ENCODE measurements around the gene LTBP3. TPM values are rescaled to one million over a fixed set of nuclear protein-coding genes. Genes with fewer than 3 reads are reported as not detected.
A peak's percentile ranks its signal among the peaks of the same experiment; 100 is the strongest.

The LTBP3 gene
- total RNA-seq, 4 donors from 2014 or later, result 48.7 to 467 (median 140) TPM

GRCh38 chr11:65580756-65581155 lies 22.6 kb upstream of the LTBP3 start:
- intact Hi-C loops (cut with DNase I; ENCODE audit: low total_unique reads), result no loop called here
- H3K36me3 ChIP-seq, result peaks cover 0 to 22% (median 6%) of the 10 kb centered on the region in 4 donors

GRCh38 chr11:65580031-65580692 lies 22.0 kb upstream of the LTBP3 start:
- no peaks in the 10 kb centered on the region for H3K27me3 ChIP-seq
- no peak overlapping the region for H3K4me3 ChIP-seq
- no peak for DNase-seq
- intact Hi-C loops (cut with DNase I; ENCODE audit: low total_unique reads), result no loop called here
- H3K9me3 ChIP-seq, result no peaks in the 10 kb centered on the region
- peak overlapping the region in 1 of 4 donors; percentile 3 for H3K27ac ChIP-seq
- TF ChIP-seq POLR2A (IDR thresholded peaks at IDR 0.05) (no peak), POLR2AphosphoS5 (IDR thresholded peaks at IDR 0.05) (no peak), EP300 (IDR thresholded peaks at IDR 0.05; ENCODE audit: low read depth) (no peak), CTCF (IDR thresholded peaks at IDR 0.05) (no peak)
- peaks cover 0 to 22% (median 6%) of the 10 kb centered on the region in 4 donors for H3K36me3 ChIP-seq
- peaks cover 22 to 35% (median 29%) of the 10 kb centered on the region in 4 donors for H3K4me1 ChIP-seq
- in situ Hi-C loops (cut with MboI; ENCODE audit: low pct_ligation_motif_present in 1 of 4, low pct_unique_long_range_greater_than_20kb in 1 of 4, low sequenced_read_pairs in 3 of 4), result no loop called here
- WGBS, 2 donors (ENCODE audit: low coverage in 1 of 2), result 92% methylated on average over 18 of the region's 19 CpGs; no CpG with 5 or more reads in 1 of the 2 donors

More at GRCh38 chr11:65580756-65581155, 22.6 kb upstream of the LTBP3 start:
- in situ Hi-C loops (cut with MboI; ENCODE audit: low pct_ligation_motif_present in 1 of 4, low pct_unique_long_range_greater_than_20kb in 1 of 4, low sequenced_read_pairs in 3 of 4), result no loop called here
- TF ChIP-seq POLR2AphosphoS5 (IDR thresholded peaks at IDR 0.05), result no peak
- no peak for TF ChIP-seq POLR2A (IDR thresholded peaks at IDR 0.05)
- TF ChIP-seq EP300 (IDR thresholded peaks at IDR 0.05; ENCODE audit: low read depth), result no peak
- no peak for TF ChIP-seq CTCF (IDR thresholded peaks at IDR 0.05)
- Histone ChIP-seq H3K9me3 (no peaks in the 10 kb centered on the region), H3K27me3 (no peaks in the 10 kb centered on the region), H3K27ac (peak overlapping the region in 1 of 4 donors; percentile 3), H3K4me3 (no peak overlapping the region), H3K4me1 (peaks cover 21 to 33% (median 26%) of the 10 kb centered on the region in 4 donors)
- WGBS, 2 donors (ENCODE audit: low coverage in 1 of 2), result 94% methylated on average over 8 of the region's 8 CpGs; no CpG with 5 or more reads in 1 of the 2 donors
- DNase-seq, result no peak

- DNase-seq, result peak; percentile 6
- intact Hi-C loops (cut with DNase I; ENCODE audit: low total_unique reads) (loop anchor here (5.0 kb wide), 1 partner anchor 37 kb away; no protein-coding TSS in a partner anchor), in situ Hi-C loops (cut with MboI; ENCODE audit: low pct_ligation_motif_present in 1 of 4, low pct_unique_long_range_greater_than_20kb in 1 of 4, low sequenced_read_pairs in 3 of 4) (no loop called here)
- Histone ChIP-seq H3K9me3 (no peaks in the 10 kb centered on the region), H3K4me1 (peaks cover 25 to 44% (median 35%) of the 10 kb centered on the region in 4 donors), H3K4me3 (no peak overlapping the region), H3K27me3 (no peaks in the 10 kb centered on the region), H3K36me3 (peaks cover 0 to 22% (median 6%) of the 10 kb centered on the region in 4 donors), H3K27ac (peak overlapping the region in 1 of 4 donors; percentile 96)
- 71 to 89% methylated on average over 2 to 4 of the region's 4 CpGs for WGBS, 2 donors (ENCODE audit: low coverage in 1 of 2)
- TF ChIP-seq CTCF (IDR thresholded peaks at IDR 0.05) (no peak), EP300 (IDR thresholded peaks at IDR 0.05; ENCODE audit: low read depth) (no peak), POLR2A (IDR thresholded peaks at IDR 0.05) (no peak), POLR2AphosphoS5 (IDR thresholded peaks at IDR 0.05) (no peak)
These were observed 21.1 kb upstream of the LTBP3 start for GRCh38 chr11:65579291-65579690.

GRCh38 chr11:65578667-65579066 lies 20.5 kb upstream of the LTBP3 start:
- 64 to 65% methylated on average over 3 of the region's 3 CpGs for WGBS, 2 donors (ENCODE audit: low coverage in 1 of 2)
- intact Hi-C loops (cut with DNase I; ENCODE audit: low total_unique reads) (loop anchor here (5.0 kb wide), 1 partner anchor 36 kb away; no protein-coding TSS in a partner anchor), in situ Hi-C loops (cut with MboI; ENCODE audit: low pct_ligation_motif_present in 1 of 4, low pct_unique_long_range_greater_than_20kb in 1 of 4, low sequenced_read_pairs in 3 of 4) (no loop called here)
- peak overlapping the region in 1 of 4 donors; percentile 83 for H3K4me3 ChIP-seq
- no peaks in the 10 kb centered on the region for H3K27me3 ChIP-seq
- peaks cover 0 to 22% (median 6%) of the 10 kb centered on the region in 4 donors for H3K36me3 ChIP-seq
- peaks cover 25 to 48% (median 39%) of the 10 kb centered on the region in 4 donors for H3K4me1 ChIP-seq
- peak overlapping the region; percentile 96 to 98 (median 96) for H3K27ac ChIP-seq
- no peaks in the 10 kb centered on the region for H3K9me3 ChIP-seq
- peak; percentile 23 for DNase-seq
- TF ChIP-seq EP300 (IDR thresholded peaks at IDR 0.05; ENCODE audit: low read depth), result no peak
- no peak for TF ChIP-seq POLR2AphosphoS5 (IDR thresholded peaks at IDR 0.05)
- TF ChIP-seq POLR2A (IDR thresholded peaks at IDR 0.05), result no peak
- TF ChIP-seq CTCF (IDR thresholded peaks at IDR 0.05), result no peak

Measured in transverse colon (tissue), 4 donors.